ENCODE data around the gene PDCD5.

The PDCD5 gene

GRCh38 chr19:32595491-32595890, 14.5 kb downstream of the PDCD5 start:
- Mint-ChIP-seq H3K4me3 (no peak overlapping the region), H3K27ac (ENCODE audit: low read depth) (no peak overlapping the region), H3K27me3 (no peaks in the 10 kb centered on the region), H3K9me3 (no peaks in the 10 kb centered on the region), H3K36me3 (ENCODE audit: insufficient read depth) (peaks cover 38% of the 10 kb centered on the region), H3K4me1 (peaks cover 6% of the 10 kb centered on the region)
- ATAC-seq (replicated peaks; ENCODE audit: extremely low read depth, poor library complexity, severe bottlenecking) (no peak), DNase-seq (ENCODE audit: low spot score in 2 of 2) (no peak)

- no peaks in the 10 kb centered on the region for H3K9me3 Mint-ChIP-seq
Observed at GRCh38 chr19:32598022-32598421, 17.0 kb downstream of the PDCD5 start.

DNA sequence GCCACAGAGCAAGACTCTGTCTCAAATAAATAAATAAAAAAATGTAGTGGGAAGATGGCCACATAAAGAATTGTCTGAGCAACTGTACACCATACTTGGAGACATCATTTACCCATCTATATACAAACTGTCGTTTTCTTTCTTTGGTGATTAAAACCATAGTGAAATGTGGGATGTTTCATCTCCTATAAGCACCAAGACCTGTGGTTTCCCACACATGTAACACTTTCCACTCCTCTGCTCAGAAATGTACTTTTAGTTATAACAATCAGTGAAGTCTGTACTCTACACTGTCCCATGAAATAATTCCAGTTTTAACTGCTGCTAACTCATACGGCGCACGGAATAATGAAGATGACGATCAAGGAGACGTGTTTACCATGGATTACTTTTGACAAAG, 18.3 kb downstream of the PDCD5 start:
- DNase-seq (ENCODE audit: low spot score in 2 of 2) = no peak
- H3K27me3 Mint-ChIP-seq = no peaks in the 10 kb centered on the region
- no peaks in the 10 kb centered on the region for H3K9me3 Mint-ChIP-seq
- H3K27ac Mint-ChIP-seq (ENCODE audit: low read depth) = no peak overlapping the region
- H3K36me3 Mint-ChIP-seq (ENCODE audit: insufficient read depth) = peaks cover 49% of the 10 kb centered on the region
- no peak overlapping the region for H3K4me3 Mint-ChIP-seq
- H3K4me1 Mint-ChIP-seq = peaks cover 6% of the 10 kb centered on the region
- ATAC-seq (replicated peaks; ENCODE audit: extremely low read depth, poor library complexity, severe bottlenecking) = no peak

More at GRCh38 chr19:32598022-32598421, 17.0 kb downstream of the PDCD5 start:
- DNase-seq (ENCODE audit: low spot score in 2 of 2) (no peak), ATAC-seq (replicated peaks; ENCODE audit: extremely low read depth, poor library complexity, severe bottlenecking) (no peak)
- Mint-ChIP-seq H3K4me3 (no peak overlapping the region), H3K4me1 (peaks cover 6% of the 10 kb centered on the region), H3K27ac (ENCODE audit: low read depth) (no peak overlapping the region), H3K36me3 (ENCODE audit: insufficient read depth) (peaks cover 42% of the 10 kb centered on the region), H3K27me3 (no peaks in the 10 kb centered on the region)

GRCh38 chr19:32599736-32600157, 18.8 kb downstream of the PDCD5 start:
- Mint-ChIP-seq H3K4me1 (peaks cover 6% of the 10 kb centered on the region), H3K27ac (ENCODE audit: low read depth) (no peak overlapping the region), H3K4me3 (no peak overlapping the region), H3K9me3 (no peaks in the 10 kb centered on the region), H3K27me3 (no peaks in the 10 kb centered on the region), H3K36me3 (ENCODE audit: insufficient read depth) (peaks cover 48% of the 10 kb centered on the region)
- ATAC-seq (replicated peaks; ENCODE audit: extremely low read depth, poor library complexity, severe bottlenecking) (no peak), DNase-seq (ENCODE audit: low spot score in 2 of 2) (no peak)

DNA sequence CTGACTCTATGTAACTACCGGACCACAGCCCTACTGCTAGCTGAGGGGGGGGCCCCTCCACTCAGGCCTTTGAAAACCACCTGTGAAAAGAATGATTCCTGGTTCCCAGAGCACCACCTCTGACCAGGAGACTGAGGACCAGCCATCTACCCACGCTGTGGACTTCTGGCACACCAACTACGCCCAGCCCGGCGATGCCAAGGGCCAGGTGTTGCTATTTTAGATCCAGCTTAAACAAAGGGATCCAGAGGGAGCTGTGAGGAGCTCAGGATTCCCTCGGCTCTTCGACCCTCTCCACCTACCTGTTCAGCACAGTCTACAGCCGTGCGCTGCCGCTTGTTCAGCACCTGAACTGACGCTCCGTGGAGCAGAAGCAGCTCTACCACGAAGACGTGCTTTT, 23.0 kb downstream of the PDCD5 start:
- H3K36me3 Mint-ChIP-seq (ENCODE audit: insufficient read depth) = peaks cover 50% of the 10 kb centered on the region
- no peak overlapping the region for H3K27ac Mint-ChIP-seq (ENCODE audit: low read depth)
- H3K27me3 Mint-ChIP-seq = no peaks in the 10 kb centered on the region
- peaks cover 6% of the 10 kb centered on the region for H3K4me1 Mint-ChIP-seq
- no peak overlapping the region for H3K4me3 Mint-ChIP-seq
- no peaks in the 10 kb centered on the region for H3K9me3 Mint-ChIP-seq
- no peak for DNase-seq (ENCODE audit: low spot score in 2 of 2)
- no peak for ATAC-seq (replicated peaks; ENCODE audit: extremely low read depth, poor library complexity, severe bottlenecking)

DNA sequence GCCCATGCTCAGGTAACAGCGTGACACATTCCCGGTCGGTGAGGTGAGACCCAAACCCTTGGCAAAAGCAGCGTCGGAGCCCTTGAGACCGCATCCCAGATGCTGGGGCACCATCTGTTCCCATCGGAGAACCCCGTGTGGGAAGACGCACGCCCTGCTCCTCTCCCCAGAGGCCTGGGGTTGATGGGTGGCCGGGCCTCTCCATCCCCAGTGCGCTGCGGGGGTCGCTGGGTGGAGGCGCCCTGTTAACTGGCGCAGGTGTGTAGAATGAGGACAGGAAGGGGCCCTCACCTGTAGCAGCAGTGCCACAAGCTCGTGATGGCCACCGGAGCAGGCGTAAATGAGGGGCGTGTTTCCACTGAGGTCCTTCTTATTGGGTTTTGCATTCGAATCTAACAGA, 24.6 kb downstream of the PDCD5 start:
- Mint-ChIP-seq H3K27ac (ENCODE audit: low read depth) (no peak overlapping the region), H3K36me3 (ENCODE audit: insufficient read depth) (peaks cover 48% of the 10 kb centered on the region), H3K4me3 (no peak overlapping the region), H3K9me3 (no peaks in the 10 kb centered on the region), H3K27me3 (no peaks in the 10 kb centered on the region), H3K4me1 (no peaks in the 10 kb centered on the region)
- DNase-seq (ENCODE audit: low spot score in 2 of 2) (no peak), ATAC-seq (replicated peaks; ENCODE audit: extremely low read depth, poor library complexity, severe bottlenecking) (no peak)

GRCh38 chr19:32606289-32606688, 25.3 kb downstream of the PDCD5 start:
- Mint-ChIP-seq H3K27ac (ENCODE audit: low read depth) (no peak overlapping the region), H3K9me3 (no peaks in the 10 kb centered on the region), H3K27me3 (no peaks in the 10 kb centered on the region), H3K4me1 (no peaks in the 10 kb centered on the region), H3K36me3 (ENCODE audit: insufficient read depth) (peaks cover 45% of the 10 kb centered on the region), H3K4me3 (no peak overlapping the region)
- DNase-seq (ENCODE audit: low spot score in 2 of 2) (no peak), ATAC-seq (replicated peaks; ENCODE audit: extremely low read depth, poor library complexity, severe bottlenecking) (no peak)

- Mint-ChIP-seq H3K27ac (ENCODE audit: low read depth) (no peak overlapping the region), H3K27me3 (no peaks in the 10 kb centered on the region)
Observed at GRCh38 chr19:32607479-32607878, 26.5 kb downstream of the PDCD5 start.

DNA sequence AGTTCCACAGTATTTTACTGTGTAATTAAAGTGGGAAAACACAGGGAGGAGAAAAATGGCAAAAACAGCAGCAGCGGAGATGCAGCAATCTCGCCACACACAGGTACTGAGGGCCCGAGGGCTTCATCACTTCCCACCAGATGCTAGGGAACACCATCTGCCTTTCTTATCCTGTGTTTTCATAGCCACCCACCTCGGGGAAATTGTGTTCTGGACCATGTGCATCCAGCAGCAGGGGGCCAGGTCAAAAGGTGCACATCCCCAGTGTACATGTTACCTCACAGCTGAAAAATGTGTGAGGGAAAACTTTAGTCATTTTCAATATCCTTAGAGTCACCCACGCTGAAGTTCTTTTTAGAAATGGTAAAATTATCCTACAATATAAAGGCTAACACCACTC, 30.2 kb downstream of the PDCD5 start:
- Mint-ChIP-seq H3K4me1 (no peaks in the 10 kb centered on the region), H3K27me3 (no peaks in the 10 kb centered on the region), H3K36me3 (ENCODE audit: insufficient read depth) (peaks cover 38% of the 10 kb centered on the region), H3K9me3 (no peaks in the 10 kb centered on the region), H3K4me3 (no peak overlapping the region), H3K27ac (ENCODE audit: low read depth) (no peak overlapping the region)
- ATAC-seq (replicated peaks; ENCODE audit: extremely low read depth, poor library complexity, severe bottlenecking) (no peak), DNase-seq (ENCODE audit: low spot score in 2 of 2) (no peak)

More at GRCh38 chr19:32607479-32607878, 26.5 kb downstream of the PDCD5 start:
- no peaks in the 10 kb centered on the region for H3K4me1 Mint-ChIP-seq
- no peak overlapping the region for H3K4me3 Mint-ChIP-seq
- ATAC-seq (replicated peaks; ENCODE audit: extremely low read depth, poor library complexity, severe bottlenecking) (no peak), DNase-seq (ENCODE audit: low spot score in 2 of 2) (no peak)
- H3K36me3 Mint-ChIP-seq (ENCODE audit: insufficient read depth) = peaks cover 40% of the 10 kb centered on the region
- no peaks in the 10 kb centered on the region for H3K9me3 Mint-ChIP-seq

- H3K27ac Mint-ChIP-seq (ENCODE audit: low read depth) = no peak overlapping the region
- no peak for DNase-seq (ENCODE audit: low spot score in 2 of 2)
- ATAC-seq (replicated peaks; ENCODE audit: extremely low read depth, poor library complexity, severe bottlenecking) = no peak
- no peak overlapping the region for H3K4me3 Mint-ChIP-seq
- peaks cover 41% of the 10 kb centered on the region for H3K36me3 Mint-ChIP-seq (ENCODE audit: insufficient read depth)
- no peaks in the 10 kb centered on the region for H3K9me3 Mint-ChIP-seq
- H3K4me1 Mint-ChIP-seq = no peaks in the 10 kb centered on the region
- no peaks in the 10 kb centered on the region for H3K27me3 Mint-ChIP-seq
Observed at GRCh38 chr19:32613008-32613407, 32.0 kb downstream of the PDCD5 start.

DNA sequence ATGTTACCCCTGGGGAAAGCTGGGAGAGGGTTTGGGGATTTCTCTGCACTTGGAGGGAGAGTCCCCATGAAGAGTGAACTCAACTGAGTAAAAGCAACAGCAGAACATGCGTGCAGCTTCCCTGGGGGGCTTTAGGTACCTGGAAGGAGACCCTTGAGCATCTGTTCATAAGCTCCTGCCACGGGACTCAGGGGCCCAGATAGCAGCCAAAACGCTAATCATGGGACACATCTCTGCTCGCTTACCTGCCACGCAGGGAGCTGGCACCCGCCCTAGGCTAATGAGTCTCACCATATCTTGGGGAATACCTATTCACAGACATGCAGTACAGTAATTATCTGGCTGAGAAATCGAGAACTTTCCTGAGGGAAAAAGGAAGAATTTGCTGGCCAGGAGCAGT, 33.9 kb downstream of the PDCD5 start:
- Mint-ChIP-seq H3K36me3 (ENCODE audit: insufficient read depth) (peaks cover 42% of the 10 kb centered on the region), H3K4me1 (no peaks in the 10 kb centered on the region), H3K4me3 (no peak overlapping the region), H3K27me3 (no peaks in the 10 kb centered on the region), H3K9me3 (no peaks in the 10 kb centered on the region), H3K27ac (ENCODE audit: low read depth) (no peak overlapping the region)
- DNase-seq (ENCODE audit: low spot score in 2 of 2) = no peak
- no peak for ATAC-seq (replicated peaks; ENCODE audit: extremely low read depth, poor library complexity, severe bottlenecking)

- Mint-ChIP-seq H3K27ac (ENCODE audit: low read depth) (no peak overlapping the region), H3K27me3 (no peaks in the 10 kb centered on the region), H3K36me3 (ENCODE audit: insufficient read depth) (peaks cover 45% of the 10 kb centered on the region), H3K4me1 (no peaks in the 10 kb centered on the region), H3K4me3 (no peak overlapping the region), H3K9me3 (no peaks in the 10 kb centered on the region)
- DNase-seq (ENCODE audit: low spot score in 2 of 2) (no peak), ATAC-seq (replicated peaks; ENCODE audit: extremely low read depth, poor library complexity, severe bottlenecking) (no peak)
Observed at GRCh38 chr19:32615569-32615968, 34.6 kb downstream of the PDCD5 start.

DNA sequence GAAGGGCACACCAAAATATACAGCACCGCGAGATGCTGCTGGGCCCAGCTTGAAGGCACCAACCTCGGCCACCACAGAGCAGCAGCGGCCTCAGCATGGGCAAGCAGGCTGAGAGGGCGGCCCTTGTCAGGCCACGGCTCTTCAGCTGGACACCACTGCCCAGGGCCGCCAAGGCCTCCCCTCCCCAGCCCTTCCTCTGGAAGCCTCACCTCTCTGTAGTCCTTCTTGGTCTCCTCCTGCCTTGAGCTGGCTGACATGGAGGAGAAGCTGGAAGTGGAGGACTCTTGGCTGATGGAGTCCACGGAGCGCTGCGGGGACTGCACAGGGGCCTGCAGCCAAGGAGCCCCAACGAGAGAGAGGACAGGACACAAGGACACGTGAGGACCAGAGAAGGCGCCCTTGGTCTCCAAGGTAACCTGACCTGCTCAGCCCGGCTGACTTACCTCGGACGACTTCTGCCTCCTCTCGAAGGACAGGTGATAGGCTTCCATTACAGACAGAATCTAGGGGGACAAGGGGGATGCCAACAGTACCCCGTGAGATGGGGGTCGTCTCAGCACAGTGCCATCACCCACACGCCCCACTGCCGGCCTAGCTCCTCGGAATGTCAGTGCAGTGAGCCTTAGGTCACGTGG, 38.2 kb downstream of the PDCD5 start:
- Mint-ChIP-seq H3K27ac (ENCODE audit: low read depth) (no peak overlapping the region), H3K4me1 (no peaks in the 10 kb centered on the region), H3K27me3 (no peaks in the 10 kb centered on the region), H3K9me3 (no peaks in the 10 kb centered on the region), H3K4me3 (no peak overlapping the region), H3K36me3 (ENCODE audit: insufficient read depth) (peaks cover 58% of the 10 kb centered on the region)
- ATAC-seq (replicated peaks; ENCODE audit: extremely low read depth, poor library complexity, severe bottlenecking) = no peak
- DNase-seq (ENCODE audit: low spot score in 2 of 2) = no peak

Data from central memory CD8-positive, alpha-beta T cell (primary cell).